Upper lobe of left lung (tissue), 4 donors: ENCODE measurements around the gene USP22.

Experiments used
- EP300 ChIP-seq, 4 donors: sonication (generic); formaldehyde crosslinking; IDR thresholded peaks; one replicate each; pipeline ENCODE4 v1.5.1; 2017; ENCODE audit warnings: antibody characterized with exemption in 4 of 4, control low read depth in 2 of 4
- POLR2A ChIP-seq, 4 donors: fragments of 450-650 bp; IDR thresholded peaks; one replicate each; pipeline ENCODE4 v1.5.1; 2016 to 2017; ENCODE audit warnings: antibody characterized with exemption in 4 of 4, mild to moderate bottlenecking in 2 of 4
- POLR2AphosphoS5 ChIP-seq, 2 donors: sonication (generic); formaldehyde crosslinking; IDR thresholded peaks; one replicate each; pipeline ENCODE4 v1.5.1; 2017; ENCODE audit warnings: antibody characterized with exemption in 2 of 2
- TF ChIP-seq, protein P1 (sequence below), 6 experiments: fragments of 450-650 bp in 4 of 6; fragments of 200-600 bp in 2 of 6; sonication (generic) in 2 of 6; IDR thresholded peaks; one replicate each; pipeline ENCODE4 v1.5.1; 2016 to 2019; ENCODE audit warnings: antibody characterized with exemption in 6 of 6

DNA sequence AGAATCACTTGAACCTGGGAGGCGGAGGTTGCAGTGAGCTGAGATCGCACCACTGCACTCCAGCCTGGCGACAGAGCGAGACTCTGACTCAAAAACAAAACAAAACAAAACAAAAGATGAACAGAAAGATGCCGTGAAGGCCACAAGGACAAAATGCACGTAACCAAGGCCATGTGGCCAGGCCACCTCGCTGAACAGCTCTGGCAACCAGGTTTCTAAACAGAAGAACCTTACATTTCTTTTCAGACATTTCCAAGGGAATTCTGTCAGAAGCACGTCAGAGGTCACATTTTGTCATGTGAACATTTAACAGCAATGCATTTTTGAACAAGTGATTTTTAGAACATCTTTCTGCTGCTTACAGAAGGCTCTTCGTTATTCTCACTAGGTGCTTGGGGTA lies 28.8 kb downstream of the USP22 start:
- TF ChIP-seq POLR2A (IDR thresholded peaks at IDR 0.05), result no peak
- TF ChIP-seq, protein P1, sequence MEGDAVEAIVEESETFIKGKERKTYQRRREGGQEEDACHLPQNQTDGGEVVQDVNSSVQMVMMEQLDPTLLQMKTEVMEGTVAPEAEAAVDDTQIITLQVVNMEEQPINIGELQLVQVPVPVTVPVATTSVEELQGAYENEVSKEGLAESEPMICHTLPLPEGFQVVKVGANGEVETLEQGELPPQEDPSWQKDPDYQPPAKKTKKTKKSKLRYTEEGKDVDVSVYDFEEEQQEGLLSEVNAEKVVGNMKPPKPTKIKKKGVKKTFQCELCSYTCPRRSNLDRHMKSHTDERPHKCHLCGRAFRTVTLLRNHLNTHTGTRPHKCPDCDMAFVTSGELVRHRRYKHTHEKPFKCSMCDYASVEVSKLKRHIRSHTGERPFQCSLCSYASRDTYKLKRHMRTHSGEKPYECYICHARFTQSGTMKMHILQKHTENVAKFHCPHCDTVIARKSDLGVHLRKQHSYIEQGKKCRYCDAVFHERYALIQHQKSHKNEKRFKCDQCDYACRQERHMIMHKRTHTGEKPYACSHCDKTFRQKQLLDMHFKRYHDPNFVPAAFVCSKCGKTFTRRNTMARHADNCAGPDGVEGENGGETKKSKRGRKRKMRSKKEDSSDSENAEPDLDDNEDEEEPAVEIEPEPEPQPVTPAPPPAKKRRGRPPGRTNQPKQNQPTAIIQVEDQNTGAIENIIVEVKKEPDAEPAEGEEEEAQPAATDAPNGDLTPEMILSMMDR (IDR thresholded peaks at IDR 0.05), result no peak
- no peak for TF ChIP-seq EP300 (IDR thresholded peaks at IDR 0.05)
- TF ChIP-seq POLR2AphosphoS5 (IDR thresholded peaks at IDR 0.05), result no peak
